Small intestine (tissue), 16 donors: ENCODE measurements around the gene CD58. TPM values are rescaled to one million over a fixed set of nuclear protein-coding genes. Genes with fewer than 3 reads are reported as not detected.
"Not testable (repeated sequence)": the region's sequence is repeated elsewhere in the genome, so short reads cannot be mapped to it uniquely, and the experiment has no call there.

Source experiments
- DNase-seq, 2 donors: peaks; one replicate each; pipeline versions ENCODE4 v3.0.0 to v3.0.0-alpha.2; 2013
- FAIRE-seq: peaks from 2 replicates; lab custom pipeline; 2012; peaks lifted over from hg19 to GRCh38; lab: Jason Lieb, UNC
- H3K27ac ChIP-seq, 3 donors: one replicate each; pipeline ENCODE4 v1.5.1; 2013; ENCODE audit warnings: low read length in 2 of 3, mild to moderate bottlenecking in 2 of 3, control low read depth in 1 of 3, inconsistent platforms in 1 of 3, low read depth in 1 of 3, moderate library complexity in 1 of 3
- H3K27me3 ChIP-seq, 3 donors: one replicate each; pipeline ENCODE4 v1.6.1; 2013; ENCODE audit warnings: low read length in 3 of 3, inconsistent platforms in 1 of 3; ENCODE audit not compliant: control insufficient read depth in 3 of 3, insufficient read depth in 3 of 3
- H3K36me3 ChIP-seq, 3 donors: one replicate each; pipeline ENCODE4 v1.6.1; 2013; ENCODE audit warnings: low read length in 3 of 3, inconsistent platforms in 1 of 3, low read depth in 1 of 3, mild to moderate bottlenecking in 1 of 3, moderate library complexity in 1 of 3; ENCODE audit not compliant: control insufficient read depth in 3 of 3, insufficient read depth in 2 of 3
- H3K4me1 ChIP-seq, 3 donors: one replicate each; pipeline ENCODE4 v1.6.1; 2013; ENCODE audit warnings: low read length in 2 of 3, inconsistent platforms in 1 of 3, low read depth in 1 of 3, mild to moderate bottlenecking in 1 of 3, moderate library complexity in 1 of 3; ENCODE audit not compliant: control insufficient read depth in 3 of 3, insufficient read depth in 2 of 3
- H3K4me3 ChIP-seq, 3 donors: one replicate each; pipeline ENCODE4 v1.5.1; 2013; ENCODE audit warnings: low read length in 3 of 3, control low read depth in 1 of 3, inconsistent platforms in 1 of 3, low read depth in 1 of 3, mild to moderate bottlenecking in 1 of 3, moderate library complexity in 1 of 3
- H3K9me3 ChIP-seq, 2 donors: one replicate each; pipeline ENCODE4 v1.6.1; 2013; ENCODE audit warnings: low read depth in 1 of 2, low read length in 1 of 2; ENCODE audit not compliant: control insufficient read depth in 2 of 2, insufficient read depth in 1 of 2
- WGBS, 3 donors: extraction: QIAGEN DNeasy Blood & Tissue Kit; methylation state at CpG; one replicate each; pipeline ENCODE4 v1.1.7; 2013; 5-methylcytosine and 5-hydroxymethylcytosine counted together
- long read RNA-seq, 10 donors: transcript quantifications; one replicate each; lab custom pipeline, GENCODE V29; 2026
- polyA plus RNA-seq, 4 donors: library from polyadenylated mRNA; stranded (reverse) in 3 of 4; unstranded in 1 of 4; fragments of 200-250 nt in 3 of 4; fragments of 120-200 nt in 1 of 4; gene quantifications; one replicate each; pipeline versions ENCODE4 v1.2.1 to v1.2.3, GENCODE V29; 2013
- donor health status: healthy with polysubstance abuse.
- donor health status: control.
- donor health status: control.
- donor health status: Bipolar disorder and iron deficiency.
- donor health status: healthy.

CD58 gene, protein sequence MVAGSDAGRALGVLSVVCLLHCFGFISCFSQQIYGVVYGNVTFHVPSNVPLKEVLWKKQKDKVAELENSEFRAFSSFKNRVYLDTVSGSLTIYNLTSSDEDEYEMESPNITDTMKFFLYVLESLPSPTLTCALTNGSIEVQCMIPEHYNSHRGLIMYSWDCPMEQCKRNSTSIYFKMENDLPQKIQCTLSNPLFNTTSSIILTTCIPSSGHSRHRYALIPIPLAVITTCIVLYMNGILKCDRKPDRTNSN
- 10 to 100 TPM; 28.4 to 40.8 (median 29.6) TPM for polyA plus RNA-seq
- long read RNA-seq, donor 1 = 0 reads
- long read RNA-seq, donor 2, transcript CD58-202 (6 exons, 1,098 nt) = major isoform, 8 of 10 reads
- long read RNA-seq, donor 2, partial matches to known transcripts = 0 of 10 reads
- long read RNA-seq, donor 2, other reads (novel, unspliced or antisense) = 0 of 10 reads
- long read RNA-seq, donor 3, transcript CD58-202 (6 exons, 1,098 nt) = major isoform, 10 of 17 reads
- long read RNA-seq, donor 3, partial matches to known transcripts = 5 of 17 reads
- long read RNA-seq, donor 3, other reads (novel, unspliced or antisense) = 0 of 17 reads
- long read RNA-seq, donor 4 = 0 reads
- long read RNA-seq, donor 5, partial matches to known transcripts = 0 of 1 reads
- long read RNA-seq, donor 5, other reads (novel, unspliced or antisense) = 0 of 1 reads
- long read RNA-seq, donor 6, transcript CD58-202 (6 exons, 1,098 nt) = major isoform, 17 of 30 reads
- long read RNA-seq, donor 6, partial matches to known transcripts = 5 of 30 reads
- long read RNA-seq, donor 6, other reads (novel, unspliced or antisense) = 0 of 30 reads
- long read RNA-seq, donor 7 = 0 reads
- long read RNA-seq, donor 8, partial matches to known transcripts = 0 of 3 reads
- long read RNA-seq, donor 8, other reads (novel, unspliced or antisense) = 0 of 3 reads
- long read RNA-seq, donor 9, transcript CD58-202 (6 exons, 1,098 nt) = major isoform, 5 of 7 reads
- long read RNA-seq, donor 9, partial matches to known transcripts = 0 of 7 reads
- long read RNA-seq, donor 9, other reads (novel, unspliced or antisense) = 0 of 7 reads
- long read RNA-seq, donor 10, transcript CD58-202 (6 exons, 1,098 nt) = major isoform, 9 of 19 reads
- long read RNA-seq, donor 10, partial matches to known transcripts = 7 of 19 reads
- long read RNA-seq, donor 10, other reads (novel, unspliced or antisense) = 0 of 19 reads

DNA sequence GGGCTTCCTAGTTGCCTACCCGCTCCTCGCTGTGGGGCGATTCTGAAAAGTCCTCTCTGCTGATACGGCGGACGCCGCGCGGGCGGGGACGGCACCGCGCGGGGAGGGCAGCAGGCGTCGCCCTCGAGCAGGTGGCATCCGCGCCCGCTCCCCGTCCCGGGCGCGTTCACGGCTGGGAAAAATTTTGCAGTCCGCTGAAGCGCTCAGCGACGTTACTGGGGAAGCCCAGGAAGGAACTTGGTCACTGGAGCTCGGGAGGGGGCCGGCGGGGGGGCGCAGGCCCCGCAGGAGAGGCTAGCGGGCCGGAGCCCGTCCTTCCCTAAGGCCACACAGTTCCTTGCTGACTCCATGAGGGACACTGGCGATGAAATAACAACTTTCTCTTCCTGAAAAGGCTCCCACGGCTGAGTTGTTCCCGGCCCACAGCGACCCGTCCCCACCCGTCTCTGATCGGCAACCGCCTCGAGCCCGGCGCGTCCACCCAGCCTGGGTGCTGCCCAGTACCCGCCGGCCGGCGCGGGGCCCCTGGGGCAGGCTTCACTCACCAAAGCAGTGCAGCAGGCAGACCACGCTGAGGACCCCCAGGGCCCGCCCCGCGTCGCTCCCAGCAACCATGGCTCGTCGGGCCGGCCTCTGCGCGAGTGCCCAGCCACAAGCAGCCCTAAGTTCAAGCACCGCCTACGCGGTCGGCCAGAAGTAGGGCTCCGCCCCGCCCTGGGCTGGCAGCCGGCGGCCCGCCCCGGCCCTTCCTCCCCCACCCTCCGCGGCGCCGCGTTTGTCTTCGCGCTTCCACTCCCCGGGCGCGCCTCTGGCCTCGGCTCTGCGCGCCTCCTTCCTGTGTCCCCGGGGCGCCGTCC lies at the start of gene CD58:
CD58 (minus strand) TSS at position 669 of the 857 bp plus-strand sequence; CDS start at position 615, 54 bp downstream.
- peaks cover 0 to 5% (median 0%) of the 10 kb centered on the region in 3 donors for H3K36me3 ChIP-seq
- H3K4me3 ChIP-seq = peak within 1 kb of the TSS; percentile 75 to 92 (median 84)
- H3K27me3 ChIP-seq = no peaks in the 10 kb centered on the region
- DNase-seq (peak; percentile 89 to 94), FAIRE-seq (no peak)
- 0 to 1% (median 0%) methylated on average over 68 to 90 of the region's 90 CpGs for WGBS, 3 donors
- H3K27ac ChIP-seq = peak within 1 kb of the TSS; percentile 98 to 99 (median 98)
- H3K9me3 ChIP-seq = no peaks in the 10 kb centered on the region
- H3K4me1 ChIP-seq = peaks cover 0 to 20% (median 3%) of the 10 kb centered on the region in 3 donors

DNA sequence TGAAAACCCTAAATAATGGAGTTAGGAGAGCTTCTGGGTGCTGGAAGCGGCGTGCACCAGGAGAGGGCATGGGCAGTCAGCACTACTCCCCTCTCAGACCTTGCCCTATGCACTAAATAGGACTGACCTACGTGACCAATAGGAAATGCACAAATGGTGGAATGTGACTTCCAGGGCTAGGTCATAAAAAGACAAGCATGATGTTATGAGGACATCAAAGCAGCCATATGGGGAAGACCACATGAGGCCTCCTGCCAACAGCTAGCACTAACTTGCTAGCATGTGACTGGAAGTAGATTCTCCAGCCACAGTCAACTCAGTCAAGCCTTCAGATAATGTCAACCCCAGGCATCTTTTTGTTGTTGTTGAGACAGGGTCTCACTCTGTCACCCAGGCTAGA lies 49.6 kb upstream of the CD58 start:
- H3K27me3 ChIP-seq, H3K9me3 ChIP-seq, H3K4me3 ChIP-seq, DNase-seq, H3K36me3 ChIP-seq, H3K27ac ChIP-seq, FAIRE-seq: not testable (repeated sequence)
- WGBS, 3 donors = 82 to 95% (median 92%) methylated on average over 3 of the region's 3 CpGs
- peaks cover 0 to 15% (median 1%) of the 10 kb centered on the region in 3 donors for H3K4me1 ChIP-seq

DNA sequence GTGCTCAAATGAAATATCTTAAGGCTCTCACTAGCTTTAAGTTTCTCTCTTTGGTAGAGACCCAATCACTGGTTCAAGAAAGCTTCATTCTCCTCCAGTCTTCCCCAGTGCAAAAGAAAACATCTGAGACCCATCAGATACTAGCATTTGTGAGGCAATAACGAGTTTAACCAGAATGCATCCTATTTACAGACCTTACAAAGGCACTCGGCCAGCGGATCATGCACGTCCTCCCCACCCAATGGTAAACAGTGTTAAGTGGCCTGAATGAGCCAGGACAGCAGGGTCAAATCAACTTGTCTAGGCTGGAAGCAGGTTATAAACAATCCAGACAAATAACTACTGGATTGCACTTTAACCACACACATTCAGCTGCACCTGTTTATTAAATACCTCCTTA lies 48.3 kb upstream of the CD58 start:
- not testable (repeated sequence) for FAIRE-seq, H3K27ac ChIP-seq, H3K4me1 ChIP-seq, H3K27me3 ChIP-seq, H3K9me3 ChIP-seq, H3K4me3 ChIP-seq, H3K36me3 ChIP-seq
- 9 to 32% (median 14%) methylated on average over 4 of the region's 4 CpGs for WGBS, 3 donors
- peak; percentile 16 to 46 for DNase-seq

DNA sequence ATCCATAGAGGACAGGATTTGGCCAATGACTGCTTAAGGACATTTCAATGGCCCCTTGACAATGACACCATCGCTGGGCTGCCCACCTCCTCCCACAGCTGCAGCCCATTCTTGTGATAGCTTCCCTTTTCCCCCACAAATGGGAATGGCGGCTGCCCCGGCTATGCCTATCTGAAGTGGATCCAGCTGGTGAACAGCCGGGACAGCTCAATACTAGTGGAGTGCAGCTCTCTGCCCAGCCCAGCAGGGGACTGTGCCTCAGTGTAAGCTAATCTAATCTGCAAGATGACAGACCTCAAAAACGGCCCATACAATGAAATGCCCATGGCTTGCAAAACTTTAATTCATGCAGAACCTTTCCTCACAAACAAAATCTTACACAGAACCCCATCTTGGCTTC lies 47.0 kb upstream of the CD58 start:
- FAIRE-seq, H3K4me3 ChIP-seq, H3K27ac ChIP-seq, H3K4me1 ChIP-seq, H3K27me3 ChIP-seq, H3K9me3 ChIP-seq, DNase-seq: not testable (repeated sequence)
- WGBS, 3 donors = 67 to 84% (median 69%) methylated on average over 5 of the region's 5 CpGs
- peaks cover 0 to 17% (median 0%) of the 10 kb centered on the region in 3 donors for H3K36me3 ChIP-seq

DNA sequence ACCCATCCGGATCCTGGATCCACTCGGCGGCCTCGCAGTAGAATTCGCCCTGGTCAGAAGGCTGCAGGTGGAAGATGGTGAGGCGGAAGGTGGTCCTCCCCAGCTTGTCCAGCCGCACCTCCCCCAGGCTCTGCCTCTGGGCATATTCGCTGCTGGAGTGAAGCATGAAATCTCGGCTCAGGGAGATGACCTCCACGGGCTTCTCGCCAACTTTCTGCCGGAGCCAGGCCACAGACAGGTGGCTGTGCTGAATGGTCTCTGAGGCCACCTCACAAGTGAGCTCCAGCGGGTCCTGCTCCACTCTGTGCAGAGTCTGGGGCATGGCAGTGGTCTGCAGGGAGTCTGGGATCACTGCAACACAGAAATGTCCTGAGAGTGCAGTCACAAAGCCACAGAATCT lies 43.0 kb upstream of the CD58 start:
- not testable (repeated sequence) for H3K4me3 ChIP-seq, H3K9me3 ChIP-seq, FAIRE-seq, H3K27me3 ChIP-seq, H3K27ac ChIP-seq, H3K4me1 ChIP-seq, DNase-seq
- WGBS, 3 donors = 92 to 93% (median 93%) methylated on average over 12 to 13 of the region's 13 CpGs
- H3K36me3 ChIP-seq = peaks cover 0 to 26% (median 0%) of the 10 kb centered on the region in 3 donors

DNA sequence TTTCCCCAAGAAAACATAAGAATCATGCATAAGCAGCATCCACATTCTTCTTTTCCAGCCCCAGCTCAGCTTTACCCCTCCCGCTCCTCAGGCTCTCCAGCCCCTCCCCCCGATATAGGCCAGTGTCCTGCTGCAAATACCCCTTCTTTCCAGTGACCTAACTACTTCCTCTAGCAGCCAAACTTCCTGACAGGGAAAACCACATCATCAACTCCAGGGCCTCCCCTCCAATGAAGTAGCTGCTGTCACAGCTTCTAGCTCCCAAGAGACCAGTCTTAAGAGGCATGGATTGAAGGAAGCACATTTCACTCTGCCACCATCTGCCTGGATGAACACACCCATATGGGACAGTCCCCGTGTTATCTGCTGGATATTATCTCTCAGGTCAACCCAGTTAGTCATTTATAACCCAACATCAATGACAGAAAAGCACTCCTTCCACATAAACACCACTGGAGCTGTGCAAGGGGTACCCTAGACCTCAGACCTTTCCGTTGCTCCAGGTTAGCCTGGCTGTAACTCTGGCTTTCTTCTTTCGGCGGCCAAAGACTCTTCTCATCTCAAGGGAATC lies 39.1 kb upstream of the CD58 start:
- 79 to 81% (median 79%) methylated on average over 6 of the region's 6 CpGs for WGBS, 3 donors
- not testable (repeated sequence) for H3K9me3 ChIP-seq, H3K4me3 ChIP-seq, H3K27ac ChIP-seq, H3K27me3 ChIP-seq, FAIRE-seq, H3K4me1 ChIP-seq
- peaks cover 0 to 23% (median 0%) of the 10 kb centered on the region in 3 donors for H3K36me3 ChIP-seq
- peak; percentile 18 to 28 for DNase-seq

DNA sequence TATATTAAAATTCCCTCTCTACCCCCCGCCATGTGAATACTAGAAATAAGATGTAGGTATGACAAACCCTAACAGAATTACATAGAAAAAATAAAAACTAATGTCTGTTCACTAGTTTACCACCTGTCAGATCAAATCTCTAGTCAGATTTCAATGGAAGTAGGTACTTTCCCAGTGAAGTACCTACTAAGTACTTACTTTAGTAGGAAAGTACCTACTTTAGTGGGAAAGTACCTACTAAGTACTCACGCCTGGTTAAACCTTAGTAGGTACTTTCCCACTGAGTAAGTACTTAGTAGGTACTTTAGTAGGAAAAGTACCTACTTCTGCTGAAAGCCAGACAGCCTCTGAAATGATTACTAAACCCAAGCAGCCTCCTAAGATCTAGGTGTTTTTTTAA lies 38.0 kb upstream of the CD58 start:
- not testable (repeated sequence) for FAIRE-seq, H3K4me3 ChIP-seq, H3K4me1 ChIP-seq, DNase-seq, H3K27ac ChIP-seq, H3K27me3 ChIP-seq, H3K9me3 ChIP-seq
- WGBS, 3 donors = 80 to 89% (median 85%) methylated on average over 2 of the region's 2 CpGs
- peaks cover 0 to 22% (median 0%) of the 10 kb centered on the region in 3 donors for H3K36me3 ChIP-seq
